Lung microvascular endothelial cell (primary cell): ENCODE results near the gene ZNF891. TPM values are rescaled to one million over a fixed set of nuclear protein-coding genes. Genes with fewer than 3 reads are reported as not detected.

Experiments used
- DNase-seq, 2 donors: peaks; one replicate each; pipeline versions ENCODE4 v3.0.0 to v3.0.0-alpha.2; 2010; ENCODE audit warnings: low read depth in 2 of 2
- total RNA-seq: library from RNA; depleted of rRNA; stranded (reverse); fragments of >200 nt; gene quantifications from 2 replicates; pipeline ENCODE4 v1.2.1, GENCODE V29; 2014

The ZNF891 gene
- 0.22 and 0.60 TPM in 2 replicates for total RNA-seq

GRCh38 chr12:133130038-133130807, at the start of gene ZNF891, which contains the start of gene ZNF10:
Gene ZNF891 (minus strand): TSS chr12:133130274. CDS start chr12:133121918, 8,356 bp downstream.
Gene ZNF10 (plus strand): TSS chr12:133130627. CDS start chr12:133144493, 13,866 bp downstream.
- DNase-seq: peak; percentile 99

DNA sequence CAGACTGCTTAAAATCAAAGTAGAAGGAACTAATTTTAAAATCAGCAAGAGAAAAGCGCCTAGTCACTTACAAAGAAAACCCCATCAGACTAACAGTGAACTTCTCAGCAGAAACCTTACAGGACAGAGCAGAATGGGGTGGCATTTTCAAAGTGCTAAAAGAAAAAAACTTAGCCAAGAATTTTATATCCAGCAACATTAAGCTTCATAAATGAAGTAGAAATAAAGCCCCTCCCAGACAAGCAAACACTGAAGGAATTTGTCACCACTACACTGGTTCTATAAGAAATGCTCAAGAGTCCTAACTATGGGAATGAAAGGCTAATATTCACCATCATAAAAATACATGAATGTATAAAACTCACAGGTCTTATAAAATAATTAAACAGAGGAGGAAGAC, 44.8 kb upstream of the ZNF891 start:
- no peak for DNase-seq

GRCh38 chr12:133172491-133172890, 42.4 kb upstream of the ZNF891 start:
- DNase-seq: no peak

DNA sequence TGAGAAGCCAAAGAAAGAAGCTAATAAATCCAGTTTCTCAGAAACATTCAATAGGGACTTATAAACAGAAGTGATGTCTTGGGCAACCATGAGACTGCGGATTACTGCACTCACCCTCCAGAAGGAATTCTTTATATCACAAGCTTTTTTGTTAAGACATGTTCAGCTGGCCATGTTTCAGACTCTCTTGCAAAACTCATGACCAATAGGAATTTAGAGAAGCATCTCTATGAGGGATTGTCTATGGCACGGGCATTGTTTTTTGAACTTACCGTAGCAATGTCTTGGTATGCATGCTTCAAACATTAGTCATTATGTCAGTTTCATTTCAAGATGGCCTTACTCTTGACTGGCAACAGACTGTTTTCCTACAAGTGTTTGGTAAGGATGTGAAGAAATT, 35.7 kb upstream of the ZNF891 start:
- DNase-seq: no peak

DNA sequence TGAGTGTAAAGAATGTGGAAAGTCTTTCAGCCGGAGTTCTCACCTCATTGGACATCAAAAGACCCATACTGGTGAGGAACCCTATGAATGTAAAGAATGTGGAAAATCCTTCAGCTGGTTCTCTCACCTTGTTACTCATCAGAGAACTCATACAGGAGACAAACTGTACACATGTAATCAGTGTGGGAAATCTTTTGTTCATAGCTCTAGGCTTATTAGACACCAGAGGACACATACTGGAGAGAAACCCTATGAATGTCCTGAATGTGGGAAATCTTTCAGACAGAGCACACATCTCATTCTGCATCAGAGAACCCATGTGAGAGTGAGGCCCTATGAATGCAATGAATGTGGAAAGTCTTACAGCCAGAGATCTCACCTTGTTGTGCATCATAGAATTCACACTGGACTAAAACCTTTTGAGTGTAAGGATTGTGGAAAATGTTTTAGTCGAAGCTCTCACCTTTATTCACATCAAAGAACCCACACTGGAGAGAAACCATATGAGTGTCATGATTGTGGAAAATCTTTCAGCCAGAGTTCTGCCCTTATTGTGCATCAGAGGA, 26.1 kb upstream of the ZNF891 start:
- DNase-seq: no peak

DNA sequence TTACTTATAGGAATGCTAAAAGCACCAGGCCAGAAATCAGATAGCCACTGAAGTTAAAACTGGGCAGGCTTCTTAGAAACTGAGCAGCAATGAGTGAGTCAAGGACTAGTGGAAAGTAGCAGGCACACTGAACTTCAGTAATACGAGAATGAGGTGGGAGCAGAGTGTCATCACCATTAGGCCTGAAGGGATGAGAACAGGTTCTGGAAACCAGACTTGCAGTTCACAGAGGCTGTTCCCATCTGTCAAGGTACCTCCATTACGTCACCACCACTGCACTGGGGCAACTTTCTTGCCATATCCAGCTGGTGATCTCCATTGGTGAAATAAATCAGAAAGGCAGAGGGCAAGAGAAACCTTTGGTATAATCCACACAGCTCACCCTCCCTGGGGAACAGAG, 15.9 kb upstream of the ZNF891 start:
- no peak for DNase-seq

DNA sequence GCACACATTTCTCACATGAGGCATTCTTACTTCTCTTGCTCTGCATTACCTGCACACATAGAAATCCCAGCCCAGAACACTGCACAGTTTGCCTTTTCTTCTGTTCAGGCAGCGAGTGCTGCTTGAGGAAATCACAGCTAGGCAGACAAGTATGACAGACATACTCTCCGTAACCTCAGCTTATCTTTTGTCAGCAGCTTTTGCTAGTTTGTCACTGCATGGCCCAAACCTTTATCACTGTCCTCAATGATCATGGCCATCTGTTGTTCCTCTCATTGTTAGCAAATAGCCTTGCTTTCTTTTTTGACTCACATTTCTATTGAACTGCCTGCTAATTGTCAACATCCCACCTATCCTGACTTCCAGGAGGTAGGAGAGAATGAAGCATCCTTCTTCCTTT, 5.7 kb upstream of the ZNF891 start:
- DNase-seq: no peak

- no peak for DNase-seq
These were observed 694 bp upstream of the ZNF891 start for GRCh38 chr12:133130808-133131128.

DNA sequence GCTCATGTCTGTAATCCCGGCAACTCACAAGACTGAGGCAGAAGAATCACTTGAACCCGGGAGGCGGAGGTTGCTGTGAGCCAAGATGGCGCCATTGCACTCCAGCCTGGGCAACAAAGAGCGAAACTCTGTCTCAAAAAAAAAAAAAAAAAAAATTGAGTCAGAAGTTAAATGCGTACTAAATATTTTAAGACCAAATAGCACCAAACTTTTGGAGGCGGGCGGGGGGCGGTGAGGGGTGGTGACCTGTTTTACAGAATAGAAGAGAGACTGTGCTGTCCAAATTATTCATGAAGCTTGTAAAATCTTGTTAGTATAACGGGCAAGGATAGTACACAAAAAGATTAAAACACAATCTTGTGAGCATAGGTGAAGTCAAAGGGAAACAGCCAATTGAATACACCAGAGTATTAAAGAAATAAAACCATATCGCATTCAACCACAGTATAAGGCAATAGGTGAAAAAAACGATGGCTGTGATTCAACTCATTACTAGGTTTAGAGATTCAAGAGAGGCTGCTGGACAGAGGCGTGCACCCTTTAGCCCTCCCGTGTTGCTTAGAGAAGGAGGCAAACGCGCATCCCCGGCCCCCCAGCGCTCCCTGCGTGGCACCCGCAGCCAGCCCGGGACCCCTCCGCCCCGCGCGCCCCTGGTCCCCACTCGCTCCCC, 571 bp downstream of the ZNF891 start:
- DNase-seq: peak; percentile 45 to 53

DNA sequence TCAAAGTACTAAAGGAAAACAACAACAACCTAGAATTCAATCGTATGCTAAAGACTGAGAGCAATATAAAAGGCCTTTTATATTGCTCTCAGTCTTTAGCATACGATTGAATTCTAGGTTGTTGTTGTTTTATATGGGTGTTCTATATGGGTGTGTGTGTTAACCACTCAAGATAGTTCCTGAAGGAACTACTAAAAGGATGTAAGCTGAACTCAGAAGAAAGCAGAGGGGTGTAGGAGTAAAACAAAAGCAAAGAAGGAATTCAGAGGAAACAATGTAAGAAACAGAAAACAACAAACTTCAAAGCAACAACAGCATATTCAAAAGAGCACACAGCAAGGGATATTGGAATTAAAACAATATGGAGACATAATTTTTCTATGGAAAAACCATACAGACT, 5.4 kb downstream of the ZNF891 start:
- no peak for DNase-seq

DNA sequence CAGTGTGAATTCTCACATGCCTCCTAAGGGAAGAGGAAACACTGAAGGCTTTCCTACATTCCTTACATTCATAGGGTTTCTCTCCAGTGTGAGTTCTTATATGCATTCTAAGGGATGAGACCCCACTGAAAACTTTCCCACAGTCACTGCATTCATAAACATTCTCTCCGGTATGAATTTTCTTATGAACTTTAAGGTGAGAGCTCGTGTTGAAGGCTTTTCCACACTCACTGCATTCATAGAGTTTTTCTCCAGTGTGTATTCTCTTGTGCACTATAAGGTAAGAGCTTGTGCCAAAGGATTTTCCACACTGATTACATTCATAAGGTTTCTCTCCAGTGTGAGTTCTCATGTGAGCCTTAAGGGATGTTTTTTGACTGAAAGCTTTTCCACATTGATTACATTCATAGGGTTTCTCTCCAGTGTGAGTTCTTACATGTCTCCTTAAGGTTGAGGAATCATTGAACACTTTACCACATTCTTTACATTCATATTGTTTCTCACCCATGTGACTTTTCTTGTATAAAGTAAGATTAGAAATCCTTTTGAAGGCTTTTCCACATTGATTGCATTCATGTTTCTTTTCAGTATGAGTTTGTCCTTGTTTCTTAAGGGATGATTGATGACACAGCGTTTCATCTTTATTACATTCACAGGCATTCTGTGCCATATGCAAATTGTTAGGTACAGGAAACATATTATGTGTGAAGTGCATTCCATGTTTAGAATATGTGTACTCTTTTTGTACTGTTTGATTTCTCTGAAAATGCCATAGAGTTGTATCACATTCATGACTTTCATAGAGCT, 9.5 kb downstream of the ZNF891 start:
- peak in 1 of 2 donors; percentile 7 for DNase-seq

GRCh38 chr12:133108150-133108549, 21.9 kb downstream of the ZNF891 start:
- no peak for DNase-seq

GRCh38 chr12:133107121-133107520, 23.0 kb downstream of the ZNF891 start:
- DNase-seq: no peak

GRCh38 chr12:133106253-133106652, 23.8 kb downstream of the ZNF891 start:
- DNase-seq: peak; percentile 6 to 15

- DNase-seq: peak in 1 of 2 donors; percentile 11
These were observed 24.5 kb downstream of the ZNF891 start for GRCh38 chr12:133105620-133106019.

DNA sequence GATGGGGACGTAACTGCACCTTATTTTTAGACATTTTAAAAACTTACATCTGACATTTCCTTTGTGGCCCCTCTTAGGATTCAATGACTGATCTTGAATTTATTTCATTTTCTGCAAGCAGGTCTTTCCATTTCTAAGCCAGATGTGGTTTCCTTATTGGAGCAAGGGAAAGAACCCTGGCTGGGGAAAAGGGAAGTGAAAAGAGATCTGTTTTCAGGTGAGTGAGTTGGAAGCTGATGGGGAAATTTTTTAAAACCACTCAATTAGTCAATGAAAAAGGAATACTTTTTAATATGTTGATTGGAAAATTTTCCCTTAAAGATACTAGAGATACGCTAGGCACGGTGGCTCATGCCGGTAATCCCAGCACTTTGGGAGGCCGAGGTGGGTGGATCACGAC, 46.7 kb downstream of the ZNF891 start:
- no peak for DNase-seq

GRCh38 chr12:133081159-133081780, 48.8 kb downstream of the ZNF891 start:
- DNase-seq: peak in 1 of 2 donors; percentile 80

GRCh38 chr12:133080368-133081158, 49.5 kb downstream of the ZNF891 start, which contains the start of gene ZNF140:
Gene ZNF140 (plus strand): TSS chr12:133080923. CDS start chr12:133081321, 398 bp downstream.
- DNase-seq: peak; percentile 99

DNA sequence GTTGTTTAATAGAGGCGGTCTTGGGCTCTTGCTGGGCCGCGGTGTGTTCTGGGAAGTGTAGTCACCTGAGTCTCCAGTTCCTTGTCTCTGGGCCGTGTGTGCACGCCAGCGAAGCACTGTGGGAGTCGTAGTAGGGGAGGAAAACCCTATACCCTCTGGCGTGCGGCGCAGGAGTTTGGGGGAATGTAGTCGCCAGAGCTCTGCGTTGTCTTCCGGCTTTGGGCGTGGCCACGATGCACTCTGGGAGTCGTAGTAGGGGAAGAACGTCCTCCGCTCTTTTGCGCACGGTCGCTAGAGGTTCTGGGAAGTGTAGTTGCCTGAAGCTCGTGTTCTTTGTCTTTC, 50.1 kb downstream of the ZNF891 start:
- peak; percentile 100 for DNase-seq

- no peak for DNase-seq
These were observed 56.2 kb downstream of the ZNF891 start for GRCh38 chr12:133073836-133074235.

DNA sequence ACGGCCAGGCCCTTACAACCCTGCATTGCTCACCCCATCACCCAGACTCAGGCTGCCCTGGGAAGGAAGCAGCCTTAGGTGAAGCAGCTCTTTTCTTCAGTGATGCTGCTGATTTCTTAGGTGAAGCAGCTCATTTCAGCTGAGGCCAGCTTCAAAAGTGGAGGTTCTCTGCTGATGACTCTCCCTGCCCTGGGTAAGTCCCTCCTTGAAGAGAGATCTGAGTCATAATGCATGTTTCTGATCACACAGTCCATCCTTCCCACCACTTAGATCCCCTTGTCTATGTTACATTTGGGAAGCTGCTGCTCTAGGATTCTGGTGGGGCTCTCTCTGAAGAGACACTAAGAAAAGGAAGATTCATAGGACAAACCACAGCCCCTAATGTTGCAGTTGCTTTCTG, 66.5 kb downstream of the ZNF891 start:
- no peak for DNase-seq
